ENCODE measurements around the gene CEP350. TPM values are rescaled to one million over a fixed set of nuclear protein-coding genes. Genes with fewer than 3 reads are reported as not detected.

The CEP350 gene
- total RNA-seq, 1 donor from 2014 or later, result 60.8 TPM

DNA sequence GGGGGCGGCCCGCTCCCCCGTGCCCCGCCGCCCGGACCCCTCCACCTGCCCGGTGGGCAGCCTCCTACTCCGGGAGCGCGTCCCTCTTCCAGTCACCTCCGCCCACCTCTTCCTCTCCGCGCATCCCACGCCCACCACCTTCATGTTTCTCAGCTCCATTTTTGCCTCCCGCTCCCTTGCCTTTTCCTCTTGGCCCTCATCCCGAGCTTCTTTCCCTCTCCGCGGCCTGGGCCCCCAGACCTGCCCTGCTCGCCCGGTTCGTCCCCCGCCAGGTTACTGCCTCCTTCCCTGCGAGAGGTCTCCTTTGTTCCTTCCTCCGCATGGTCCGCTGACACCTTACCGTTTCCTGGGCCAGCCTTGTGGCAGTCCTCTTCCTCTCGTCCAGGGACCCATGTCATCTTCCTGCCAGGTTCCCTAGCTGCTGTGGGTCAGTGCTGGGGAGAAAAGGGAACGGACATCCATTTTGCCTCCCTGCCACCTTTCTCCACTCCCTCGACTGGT, 200.6 kb downstream of the CEP350 start:
- Mint-ChIP-seq H3K4me1 (peaks cover 23% of the 10 kb centered on the region), H3K9me3 (no peaks in the 10 kb centered on the region), H3K4me3 (peak overlapping the region; percentile 94), H3K27ac (peak overlapping the region; percentile 76), H3K27me3 (no peaks in the 10 kb centered on the region), H3K36me3 (ENCODE audit: low read depth) (peaks cover 5% of the 10 kb centered on the region)
- DNase-seq (peak; percentile 24), ATAC-seq (ENCODE audit: low read depth) (no peak)
- TF ChIP-seq, protein P1, sequence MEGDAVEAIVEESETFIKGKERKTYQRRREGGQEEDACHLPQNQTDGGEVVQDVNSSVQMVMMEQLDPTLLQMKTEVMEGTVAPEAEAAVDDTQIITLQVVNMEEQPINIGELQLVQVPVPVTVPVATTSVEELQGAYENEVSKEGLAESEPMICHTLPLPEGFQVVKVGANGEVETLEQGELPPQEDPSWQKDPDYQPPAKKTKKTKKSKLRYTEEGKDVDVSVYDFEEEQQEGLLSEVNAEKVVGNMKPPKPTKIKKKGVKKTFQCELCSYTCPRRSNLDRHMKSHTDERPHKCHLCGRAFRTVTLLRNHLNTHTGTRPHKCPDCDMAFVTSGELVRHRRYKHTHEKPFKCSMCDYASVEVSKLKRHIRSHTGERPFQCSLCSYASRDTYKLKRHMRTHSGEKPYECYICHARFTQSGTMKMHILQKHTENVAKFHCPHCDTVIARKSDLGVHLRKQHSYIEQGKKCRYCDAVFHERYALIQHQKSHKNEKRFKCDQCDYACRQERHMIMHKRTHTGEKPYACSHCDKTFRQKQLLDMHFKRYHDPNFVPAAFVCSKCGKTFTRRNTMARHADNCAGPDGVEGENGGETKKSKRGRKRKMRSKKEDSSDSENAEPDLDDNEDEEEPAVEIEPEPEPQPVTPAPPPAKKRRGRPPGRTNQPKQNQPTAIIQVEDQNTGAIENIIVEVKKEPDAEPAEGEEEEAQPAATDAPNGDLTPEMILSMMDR (IDR thresholded peaks at IDR 0.05), result no peak
- intact Hi-C loops (cut with micrococcal nuclease), result loop anchor here (2.0 to 10.0 kb wide), 3 partner anchors 76 to 1870 kb away; partner anchors contain the start of genes LHX4 and STX6
- ChIA-PET CTCF (interaction anchor here (1.0 to 1.5 kb wide), 2 partner anchors 13 to 341 kb away, joined by 3 to 4 read pairs; no protein-coding TSS in a partner anchor), POLR2A (interaction anchor here (0.6 to 1.2 kb wide), 7 partner anchors 10 to 849 kb away, joined by 3 to 8 read pairs (median 3); partner anchors contain the start of genes CEP350 and TOR1AIP1)

DNA sequence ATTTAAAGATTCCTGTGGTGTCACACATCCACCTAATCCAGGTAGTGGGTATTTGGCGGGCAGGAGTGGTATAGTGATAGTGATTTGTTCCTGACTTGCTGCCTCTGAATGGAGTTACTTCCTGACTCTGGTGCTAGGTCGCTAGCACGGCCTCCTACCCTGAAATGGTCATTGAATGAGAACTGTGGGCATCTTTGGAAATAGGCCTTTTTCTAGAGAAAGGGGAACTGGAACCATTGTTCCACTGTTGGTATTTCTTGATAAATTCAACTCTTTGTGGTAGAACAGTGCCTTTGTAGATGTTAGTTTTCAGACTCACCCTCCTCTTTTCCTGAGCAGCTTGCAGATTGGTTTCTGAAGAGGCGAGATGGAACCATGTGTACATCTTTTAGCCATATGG, 201.6 kb downstream of the CEP350 start:
- DNase-seq, result no peak
- H3K36me3 Mint-ChIP-seq (ENCODE audit: low read depth), result peaks cover 5% of the 10 kb centered on the region
- H3K27ac Mint-ChIP-seq, result no peak overlapping the region
- peaks cover 23% of the 10 kb centered on the region for H3K4me1 Mint-ChIP-seq
- POLR2A ChIA-PET, result no interaction called here
- intact Hi-C loops (cut with micrococcal nuclease), result loop anchor here (10.0 kb wide), 2 partner anchors 869 to 1869 kb away; partner anchors contain the start of gene STX6
- no peaks in the 10 kb centered on the region for H3K27me3 Mint-ChIP-seq
- TF ChIP-seq, protein P1 (IDR thresholded peaks at IDR 0.05), result no peak
- peak overlapping the region; percentile 94 for H3K4me3 Mint-ChIP-seq
- no peak for ATAC-seq (ENCODE audit: low read depth)
- CTCF ChIA-PET, result interaction anchor here (1.4 kb wide), 1 partner anchor 11 kb away, joined by 3 read pairs; no protein-coding TSS in a partner anchor
- H3K9me3 Mint-ChIP-seq, result no peaks in the 10 kb centered on the region

DNA sequence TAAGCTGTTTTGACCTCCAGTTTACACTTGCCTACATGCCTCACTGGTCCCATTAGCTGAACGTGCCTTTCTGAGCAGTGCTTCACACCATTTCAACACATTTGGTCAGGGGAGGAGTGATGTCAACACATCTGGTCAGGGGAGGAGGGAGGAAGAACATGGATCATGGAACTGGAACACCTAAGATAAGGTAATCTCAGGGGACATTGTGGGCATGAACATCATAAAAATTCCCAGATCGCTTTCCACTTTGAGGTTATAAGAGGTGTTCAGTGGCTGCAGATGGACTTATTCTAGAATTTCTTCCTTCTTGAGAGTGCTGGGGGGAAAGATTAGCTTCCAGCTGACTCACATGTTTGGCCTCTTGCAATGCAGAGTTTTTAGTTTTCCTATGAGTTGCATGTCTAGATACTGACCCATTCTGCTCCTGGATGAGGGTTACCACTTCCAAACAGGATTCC, 202.1 kb downstream of the CEP350 start:
- peaks cover 5% of the 10 kb centered on the region for H3K36me3 Mint-ChIP-seq (ENCODE audit: low read depth)
- intact Hi-C loops (cut with micrococcal nuclease), result loop anchor here (10.0 kb wide), 2 partner anchors 868 to 1868 kb away; partner anchors contain the start of gene STX6
- CTCF ChIA-PET, result interaction anchor here (1.4 kb wide), 1 partner anchor 10 kb away, joined by 3 read pairs; no protein-coding TSS in a partner anchor
- TF ChIP-seq, protein P1 (IDR thresholded peaks at IDR 0.05), result no peak
- ATAC-seq (ENCODE audit: low read depth), result no peak
- no peak for DNase-seq
- no peaks in the 10 kb centered on the region for H3K9me3 Mint-ChIP-seq
- no peak overlapping the region for H3K27ac Mint-ChIP-seq
- POLR2A ChIA-PET, result no interaction called here
- H3K27me3 Mint-ChIP-seq, result no peaks in the 10 kb centered on the region
- no peak overlapping the region for H3K4me3 Mint-ChIP-seq
- peaks cover 23% of the 10 kb centered on the region for H3K4me1 Mint-ChIP-seq

DNA sequence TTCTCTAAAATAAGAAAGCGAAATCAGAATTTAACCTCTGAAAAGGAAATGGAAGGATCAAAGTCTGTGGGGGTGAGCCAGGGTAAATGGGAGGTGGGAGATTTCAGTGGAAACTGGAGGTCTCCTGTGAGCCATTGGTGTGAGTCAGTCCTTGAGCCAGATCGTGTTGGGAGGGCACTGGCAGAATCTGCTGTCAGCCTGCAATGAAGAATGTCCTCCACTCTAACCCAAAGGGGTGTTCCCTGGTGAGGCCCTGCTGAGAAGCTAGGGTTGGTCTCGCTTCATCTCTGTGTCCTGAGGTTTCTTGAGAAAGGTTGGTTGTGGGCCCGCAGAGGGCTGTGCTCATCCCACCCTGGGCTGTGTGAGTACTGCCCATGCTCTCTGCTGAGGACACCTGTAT, 202.5 kb downstream of the CEP350 start:
- no peak for DNase-seq
- H3K27me3 Mint-ChIP-seq, result no peaks in the 10 kb centered on the region
- ChIA-PET POLR2A (no interaction called here), CTCF (interaction anchor here (1.4 kb wide), 1 partner anchor 10 kb away, joined by 3 read pairs; no protein-coding TSS in a partner anchor)
- TF ChIP-seq, protein P1 (IDR thresholded peaks at IDR 0.05), result no peak
- no peaks in the 10 kb centered on the region for H3K9me3 Mint-ChIP-seq
- peaks cover 5% of the 10 kb centered on the region for H3K36me3 Mint-ChIP-seq (ENCODE audit: low read depth)
- intact Hi-C loops (cut with micrococcal nuclease), result loop anchor here (10.0 kb wide), 2 partner anchors 868 to 1868 kb away; partner anchors contain the start of gene STX6
- peaks cover 23% of the 10 kb centered on the region for H3K4me1 Mint-ChIP-seq
- H3K4me3 Mint-ChIP-seq, result no peak overlapping the region
- ATAC-seq (ENCODE audit: low read depth), result no peak
- no peak overlapping the region for H3K27ac Mint-ChIP-seq

DNA sequence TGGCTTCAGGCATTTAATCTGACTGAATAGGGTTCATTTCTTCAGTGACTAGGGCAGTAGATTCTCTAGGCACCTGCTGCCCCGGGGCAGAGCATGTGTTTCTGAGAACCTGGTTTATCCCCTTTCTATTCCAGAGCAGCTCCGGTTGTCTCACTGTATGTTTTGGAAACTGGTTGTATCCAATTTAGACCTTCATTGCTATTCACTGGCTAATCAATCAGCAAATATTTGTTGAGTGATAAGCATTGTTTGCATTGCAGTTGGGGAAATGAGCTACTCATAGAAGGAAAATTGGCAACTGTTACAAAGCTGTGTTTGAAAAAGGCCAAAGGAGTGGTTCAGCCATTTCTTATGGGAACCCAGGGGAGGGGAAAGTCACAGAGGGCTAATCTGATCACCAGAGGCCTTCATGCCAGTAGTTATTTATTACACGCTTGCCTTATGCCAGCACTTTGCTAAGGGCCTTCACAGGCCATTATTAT, 203.0 kb downstream of the CEP350 start:
- Mint-ChIP-seq H3K4me1 (peaks cover 23% of the 10 kb centered on the region), H3K36me3 (ENCODE audit: low read depth) (peaks cover 5% of the 10 kb centered on the region), H3K4me3 (no peak overlapping the region), H3K27ac (no peak overlapping the region), H3K27me3 (no peaks in the 10 kb centered on the region), H3K9me3 (no peaks in the 10 kb centered on the region)
- intact Hi-C loops (cut with micrococcal nuclease), result loop anchor here (10.0 kb wide), 2 partner anchors 867 to 1867 kb away; partner anchors contain the start of gene STX6
- TF ChIP-seq, protein P1 (IDR thresholded peaks at IDR 0.05), result no peak
- ChIA-PET CTCF (no interaction called here), POLR2A (no interaction called here)
- DNase-seq (no peak), ATAC-seq (ENCODE audit: low read depth) (no peak)
